ENCODE results near the gene AHDC1. TPM values are rescaled to one million over a fixed set of nuclear protein-coding genes. Genes with fewer than 3 reads are reported as not detected.

AHDC1 gene
- total and polyA plus RNA-seq, 9 of the 15 experiments (the other 6 are each of a cell fraction or from before 2014, with no cell fraction given), result 0.21 to 36.4 (median 4.7) TPM

DNA sequence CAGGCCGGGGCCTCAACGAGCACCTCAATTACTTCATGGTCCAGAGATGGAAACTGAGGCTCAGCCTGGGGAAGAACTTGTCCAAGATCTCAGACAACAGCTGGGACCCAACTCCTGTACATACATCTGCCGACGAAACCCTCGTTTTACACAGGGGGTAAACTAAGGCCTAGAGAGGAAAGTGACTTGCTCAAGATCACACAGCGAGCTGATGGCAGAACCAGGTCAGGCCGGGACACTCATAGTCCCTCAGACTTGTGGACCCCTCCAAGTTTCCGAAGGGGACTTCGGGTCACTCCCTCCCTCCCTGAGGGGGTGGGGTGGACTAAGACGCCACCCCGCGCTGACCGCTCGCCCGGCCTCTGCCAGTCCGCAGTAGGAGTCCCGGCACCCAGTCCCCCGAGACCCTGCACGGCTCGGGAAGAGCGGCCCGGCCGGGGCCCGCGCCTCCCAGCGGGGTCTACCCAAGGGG is 114.4 kb downstream of the AHDC1 start (continued):
- TF ChIP-seq SRSF7 (optimal IDR thresholded peaks at IDR 0.05; ENCODE audit: low read depth, low read length) (no peak), CBX1 (IDR thresholded peaks at IDR 0.05; ENCODE audit: low read depth) (no peak), MCM5 (IDR thresholded peaks at IDR 0.05; ENCODE audit: low read depth) (no peak), SNIP1 (IDR thresholded peaks at IDR 0.05; ENCODE audit: low read depth) (no peak), RBM22 (IDR thresholded peaks at IDR 0.05; ENCODE audit: low read depth, low read length, poor library complexity, severe bottlenecking) (no peak), HNRNPH1 (optimal IDR thresholded peaks at IDR 0.05; ENCODE audit: low read depth, low read length) (no peak), ATF7 (IDR thresholded peaks at IDR 0.05) (no peak), RBM14 (IDR thresholded peaks at IDR 0.05; ENCODE audit: borderline replicate concordance, insufficient read depth, low read depth, low read length) (0 out of 2 replicates have a peak, but pooled peaks have one; percentile 91), ZNF764 (CRISPR knock-in tag; IDR thresholded peaks at IDR 0.05; ENCODE audit: low read depth) (no peak), SMAD4 (CRISPR knock-in tag; conservative IDR thresholded peaks at IDR 0.05) (no peak), SAP30 (IDR thresholded peaks at IDR 0.05; ENCODE audit: borderline replicate concordance, insufficient read depth, low read depth, low read length, poor library complexity, severe bottlenecking) (no peak)
- TF ChIP-seq, protein P1, sequence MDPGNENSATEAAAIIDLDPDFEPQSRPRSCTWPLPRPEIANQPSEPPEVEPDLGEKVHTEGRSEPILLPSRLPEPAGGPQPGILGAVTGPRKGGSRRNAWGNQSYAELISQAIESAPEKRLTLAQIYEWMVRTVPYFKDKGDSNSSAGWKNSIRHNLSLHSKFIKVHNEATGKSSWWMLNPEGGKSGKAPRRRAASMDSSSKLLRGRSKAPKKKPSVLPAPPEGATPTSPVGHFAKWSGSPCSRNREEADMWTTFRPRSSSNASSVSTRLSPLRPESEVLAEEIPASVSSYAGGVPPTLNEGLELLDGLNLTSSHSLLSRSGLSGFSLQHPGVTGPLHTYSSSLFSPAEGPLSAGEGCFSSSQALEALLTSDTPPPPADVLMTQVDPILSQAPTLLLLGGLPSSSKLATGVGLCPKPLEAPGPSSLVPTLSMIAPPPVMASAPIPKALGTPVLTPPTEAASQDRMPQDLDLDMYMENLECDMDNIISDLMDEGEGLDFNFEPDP (CRISPR knock-in tag; IDR thresholded peaks at IDR 0.05), result no peak; the same call in 1 of the 2 replicates
- TF ChIP-seq, protein P2, sequence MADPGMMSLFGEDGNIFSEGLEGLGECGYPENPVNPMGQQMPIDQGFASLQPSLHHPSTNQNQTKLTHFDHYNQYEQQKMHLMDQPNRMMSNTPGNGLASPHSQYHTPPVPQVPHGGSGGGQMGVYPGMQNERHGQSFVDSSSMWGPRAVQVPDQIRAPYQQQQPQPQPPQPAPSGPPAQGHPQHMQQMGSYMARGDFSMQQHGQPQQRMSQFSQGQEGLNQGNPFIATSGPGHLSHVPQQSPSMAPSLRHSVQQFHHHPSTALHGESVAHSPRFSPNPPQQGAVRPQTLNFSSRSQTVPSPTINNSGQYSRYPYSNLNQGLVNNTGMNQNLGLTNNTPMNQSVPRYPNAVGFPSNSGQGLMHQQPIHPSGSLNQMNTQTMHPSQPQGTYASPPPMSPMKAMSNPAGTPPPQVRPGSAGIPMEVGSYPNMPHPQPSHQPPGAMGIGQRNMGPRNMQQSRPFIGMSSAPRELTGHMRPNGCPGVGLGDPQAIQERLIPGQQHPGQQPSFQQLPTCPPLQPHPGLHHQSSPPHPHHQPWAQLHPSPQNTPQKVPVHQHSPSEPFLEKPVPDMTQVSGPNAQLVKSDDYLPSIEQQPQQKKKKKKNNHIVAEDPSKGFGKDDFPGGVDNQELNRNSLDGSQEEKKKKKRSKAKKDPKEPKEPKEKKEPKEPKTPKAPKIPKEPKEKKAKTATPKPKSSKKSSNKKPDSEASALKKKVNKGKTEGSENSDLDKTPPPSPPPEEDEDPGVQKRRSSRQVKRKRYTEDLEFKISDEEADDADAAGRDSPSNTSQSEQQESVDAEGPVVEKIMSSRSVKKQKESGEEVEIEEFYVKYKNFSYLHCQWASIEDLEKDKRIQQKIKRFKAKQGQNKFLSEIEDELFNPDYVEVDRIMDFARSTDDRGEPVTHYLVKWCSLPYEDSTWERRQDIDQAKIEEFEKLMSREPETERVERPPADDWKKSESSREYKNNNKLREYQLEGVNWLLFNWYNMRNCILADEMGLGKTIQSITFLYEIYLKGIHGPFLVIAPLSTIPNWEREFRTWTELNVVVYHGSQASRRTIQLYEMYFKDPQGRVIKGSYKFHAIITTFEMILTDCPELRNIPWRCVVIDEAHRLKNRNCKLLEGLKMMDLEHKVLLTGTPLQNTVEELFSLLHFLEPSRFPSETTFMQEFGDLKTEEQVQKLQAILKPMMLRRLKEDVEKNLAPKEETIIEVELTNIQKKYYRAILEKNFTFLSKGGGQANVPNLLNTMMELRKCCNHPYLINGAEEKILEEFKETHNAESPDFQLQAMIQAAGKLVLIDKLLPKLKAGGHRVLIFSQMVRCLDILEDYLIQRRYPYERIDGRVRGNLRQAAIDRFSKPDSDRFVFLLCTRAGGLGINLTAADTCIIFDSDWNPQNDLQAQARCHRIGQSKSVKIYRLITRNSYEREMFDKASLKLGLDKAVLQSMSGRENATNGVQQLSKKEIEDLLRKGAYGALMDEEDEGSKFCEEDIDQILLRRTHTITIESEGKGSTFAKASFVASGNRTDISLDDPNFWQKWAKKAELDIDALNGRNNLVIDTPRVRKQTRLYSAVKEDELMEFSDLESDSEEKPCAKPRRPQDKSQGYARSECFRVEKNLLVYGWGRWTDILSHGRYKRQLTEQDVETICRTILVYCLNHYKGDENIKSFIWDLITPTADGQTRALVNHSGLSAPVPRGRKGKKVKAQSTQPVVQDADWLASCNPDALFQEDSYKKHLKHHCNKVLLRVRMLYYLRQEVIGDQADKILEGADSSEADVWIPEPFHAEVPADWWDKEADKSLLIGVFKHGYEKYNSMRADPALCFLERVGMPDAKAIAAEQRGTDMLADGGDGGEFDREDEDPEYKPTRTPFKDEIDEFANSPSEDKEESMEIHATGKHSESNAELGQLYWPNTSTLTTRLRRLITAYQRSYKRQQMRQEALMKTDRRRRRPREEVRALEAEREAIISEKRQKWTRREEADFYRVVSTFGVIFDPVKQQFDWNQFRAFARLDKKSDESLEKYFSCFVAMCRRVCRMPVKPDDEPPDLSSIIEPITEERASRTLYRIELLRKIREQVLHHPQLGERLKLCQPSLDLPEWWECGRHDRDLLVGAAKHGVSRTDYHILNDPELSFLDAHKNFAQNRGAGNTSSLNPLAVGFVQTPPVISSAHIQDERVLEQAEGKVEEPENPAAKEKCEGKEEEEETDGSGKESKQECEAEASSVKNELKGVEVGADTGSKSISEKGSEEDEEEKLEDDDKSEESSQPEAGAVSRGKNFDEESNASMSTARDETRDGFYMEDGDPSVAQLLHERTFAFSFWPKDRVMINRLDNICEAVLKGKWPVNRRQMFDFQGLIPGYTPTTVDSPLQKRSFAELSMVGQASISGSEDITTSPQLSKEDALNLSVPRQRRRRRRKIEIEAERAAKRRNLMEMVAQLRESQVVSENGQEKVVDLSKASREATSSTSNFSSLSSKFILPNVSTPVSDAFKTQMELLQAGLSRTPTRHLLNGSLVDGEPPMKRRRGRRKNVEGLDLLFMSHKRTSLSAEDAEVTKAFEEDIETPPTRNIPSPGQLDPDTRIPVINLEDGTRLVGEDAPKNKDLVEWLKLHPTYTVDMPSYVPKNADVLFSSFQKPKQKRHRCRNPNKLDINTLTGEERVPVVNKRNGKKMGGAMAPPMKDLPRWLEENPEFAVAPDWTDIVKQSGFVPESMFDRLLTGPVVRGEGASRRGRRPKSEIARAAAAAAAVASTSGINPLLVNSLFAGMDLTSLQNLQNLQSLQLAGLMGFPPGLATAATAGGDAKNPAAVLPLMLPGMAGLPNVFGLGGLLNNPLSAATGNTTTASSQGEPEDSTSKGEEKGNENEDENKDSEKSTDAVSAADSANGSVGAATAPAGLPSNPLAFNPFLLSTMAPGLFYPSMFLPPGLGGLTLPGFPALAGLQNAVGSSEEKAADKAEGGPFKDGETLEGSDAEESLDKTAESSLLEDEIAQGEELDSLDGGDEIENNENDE (IDR thresholded peaks at IDR 0.05; ENCODE audit: low read depth, low read length), result no peak
- TF ChIP-seq, protein P3, sequence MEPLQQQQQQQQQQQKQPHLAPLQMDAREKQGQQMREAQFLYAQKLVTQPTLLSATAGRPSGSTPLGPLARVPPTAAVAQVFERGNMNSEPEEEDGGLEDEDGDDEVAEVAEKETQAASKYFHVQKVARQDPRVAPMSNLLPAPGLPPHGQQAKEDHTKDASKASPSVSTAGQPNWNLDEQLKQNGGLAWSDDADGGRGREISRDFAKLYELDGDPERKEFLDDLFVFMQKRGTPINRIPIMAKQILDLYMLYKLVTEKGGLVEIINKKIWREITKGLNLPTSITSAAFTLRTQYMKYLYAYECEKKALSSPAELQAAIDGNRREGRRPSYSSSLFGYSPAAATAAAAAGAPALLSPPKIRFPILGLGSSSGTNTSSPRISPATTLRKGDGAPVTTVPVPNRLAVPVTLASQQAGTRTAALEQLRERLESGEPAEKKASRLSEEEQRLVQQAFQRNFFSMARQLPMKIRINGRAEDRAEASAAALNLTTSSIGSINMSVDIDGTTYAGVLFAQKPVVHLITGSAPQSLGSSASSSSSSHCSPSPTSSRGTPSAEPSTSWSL (CRISPR knock-in tag; IDR thresholded peaks at IDR 0.05; ENCODE audit: borderline replicate concordance), result peak; percentile 28; the same call in 1 of the 2 replicates

Measured in K562 (cell line).